GM19351 (cell line): ENCODE measurements around the gene CHCHD4.

Source experiments
- ATAC-seq: cut with Tn5 transposase; IDR thresholded peaks from one replicate; pipeline ENCODE4 v1.9.1; 2021; ENCODE audit warnings: mild to moderate bottlenecking, moderate library complexity; ENCODE audit not compliant: unreplicated experiment

The CHCHD4 gene

GRCh38 chr3:14150078-14150477, 25.4 kb upstream of the CHCHD4 start:
- ATAC-seq: no peak

- ATAC-seq: no peak
Measured at GRCh38 chr3:14148041-14148985, 23.6 kb upstream of the CHCHD4 start.

GRCh38 chr3:14147617-14148016, 22.9 kb upstream of the CHCHD4 start:
- no peak for ATAC-seq

- no peak for ATAC-seq
Measured at GRCh38 chr3:14147066-14147435, 22.4 kb upstream of the CHCHD4 start.

- ATAC-seq: no peak
Measured at GRCh38 chr3:14146381-14147065, 21.9 kb upstream of the CHCHD4 start.

- no peak for ATAC-seq
Measured at GRCh38 chr3:14145670-14146380, 21.2 kb upstream of the CHCHD4 start.

- ATAC-seq: no peak
Measured at GRCh38 chr3:14145236-14145635, 20.6 kb upstream of the CHCHD4 start.

GRCh38 chr3:14144423-14145075, 19.9 kb upstream of the CHCHD4 start:
- ATAC-seq: peak; percentile 99

GRCh38 chr3:14143271-14144225, 18.9 kb upstream of the CHCHD4 start:
- no peak for ATAC-seq

GRCh38 chr3:14142567-14143270, 18.0 kb upstream of the CHCHD4 start:
- no peak for ATAC-seq

GRCh38 chr3:14141602-14142341, 17.1 kb upstream of the CHCHD4 start:
- no peak for ATAC-seq

- ATAC-seq: no peak
Measured at GRCh38 chr3:14141144-14141543, 16.5 kb upstream of the CHCHD4 start.

- no peak for ATAC-seq
Measured at GRCh38 chr3:14140668-14141067, 16.0 kb upstream of the CHCHD4 start.

- no peak for ATAC-seq
Measured at GRCh38 chr3:14139771-14140170, 15.1 kb upstream of the CHCHD4 start.

- no peak for ATAC-seq
Measured at GRCh38 chr3:14138878-14139655, 14.4 kb upstream of the CHCHD4 start.

GRCh38 chr3:14138109-14138877, 13.6 kb upstream of the CHCHD4 start:
- no peak for ATAC-seq

- no peak for ATAC-seq
Measured at GRCh38 chr3:14137445-14137844, 12.8 kb upstream of the CHCHD4 start.
